Measurements from ENCODE around the gene ADAMTS17.

ADAMTS17 gene

GRCh38 chr15:99978426-99978825 lies 363.3 kb downstream of the ADAMTS17 start:
- no peak for DNase-seq (ENCODE audit: low read depth)

GRCh38 chr15:99977929-99978328 lies 363.8 kb downstream of the ADAMTS17 start:
- no peak for DNase-seq (ENCODE audit: low read depth)

GRCh38 chr15:99976811-99977271 lies 364.9 kb downstream of the ADAMTS17 start:
- peak; percentile 48 for DNase-seq (ENCODE audit: low read depth)

GRCh38 chr15:99976000-99976399 lies 365.8 kb downstream of the ADAMTS17 start:
- DNase-seq (ENCODE audit: low read depth): no peak

GRCh38 chr15:99974246-99974645 lies 367.5 kb downstream of the ADAMTS17 start:
- DNase-seq (ENCODE audit: low read depth): no peak

- DNase-seq (ENCODE audit: low read depth): no peak
Observed at GRCh38 chr15:99973351-99973750, 368.4 kb downstream of the ADAMTS17 start.

GRCh38 chr15:99970891-99971430 lies 370.8 kb downstream of the ADAMTS17 start:
- DNase-seq (ENCODE audit: low read depth): no peak

GRCh38 chr15:99969261-99969920 lies 372.4 kb downstream of the ADAMTS17 start:
- DNase-seq (ENCODE audit: low read depth): no peak

GRCh38 chr15:99967841-99968371 lies 373.9 kb downstream of the ADAMTS17 start:
- no peak for DNase-seq (ENCODE audit: low read depth)

GRCh38 chr15:99966815-99967214 lies 375.0 kb downstream of the ADAMTS17 start:
- DNase-seq (ENCODE audit: low read depth): no peak

GRCh38 chr15:99965376-99965775 lies 376.4 kb downstream of the ADAMTS17 start:
- DNase-seq (ENCODE audit: low read depth): no peak

- DNase-seq (ENCODE audit: low read depth): no peak
Observed at GRCh38 chr15:99963976-99964375, 377.8 kb downstream of the ADAMTS17 start.

GRCh38 chr15:99963096-99963825 lies 378.5 kb downstream of the ADAMTS17 start:
- DNase-seq (ENCODE audit: low read depth): no peak

GRCh38 chr15:99962006-99962561 lies 379.7 kb downstream of the ADAMTS17 start:
- no peak for DNase-seq (ENCODE audit: low read depth)

GRCh38 chr15:99961011-99961441 lies 380.7 kb downstream of the ADAMTS17 start:
- DNase-seq (ENCODE audit: low read depth): no peak

- no peak for DNase-seq (ENCODE audit: low read depth)
Observed at GRCh38 chr15:99959326-99959725, 382.4 kb downstream of the ADAMTS17 start.

GRCh38 chr15:99958426-99959097 lies 383.2 kb downstream of the ADAMTS17 start:
- no peak for DNase-seq (ENCODE audit: low read depth)

GRCh38 chr15:99957642-99958013 lies 384.1 kb downstream of the ADAMTS17 start:
- DNase-seq (ENCODE audit: low read depth): no peak

GRCh38 chr15:99956820-99957641 lies 384.7 kb downstream of the ADAMTS17 start:
- no peak for DNase-seq (ENCODE audit: low read depth)

- DNase-seq (ENCODE audit: low read depth): no peak
Observed at GRCh38 chr15:99956022-99956775, 385.6 kb downstream of the ADAMTS17 start.

Data from fibroblast of gingiva (primary cell).